Esophagus squamous epithelium (tissue), 4 donors: ENCODE measurements around the gene REXO5.

ENCODE experiments used
- CTCF ChIP-seq, 6 experiments: fragments of 450-650 bp in 4 of 6; fragments of 200-600 bp in 2 of 6; sonication (generic) in 2 of 6; IDR thresholded peaks; one replicate each; pipeline ENCODE4 v1.5.1; 2016 to 2019; ENCODE audit warnings: antibody characterized with exemption in 6 of 6, mild to moderate bottlenecking in 4 of 6, moderate library complexity in 4 of 6
- POLR2A ChIP-seq, 4 donors: fragments of 450-650 bp; IDR thresholded peaks; one replicate each; pipeline ENCODE4 v1.6.1; 2017; ENCODE audit warnings: antibody characterized with exemption in 4 of 4, mild to moderate bottlenecking in 4 of 4, moderate library complexity in 3 of 4

- TF ChIP-seq POLR2A (IDR thresholded peaks at IDR 0.05) (no peak), CTCF (IDR thresholded peaks at IDR 0.05) (no peak)
Observed at GRCh38 chr16:20803561-20804214, 2.6 kb upstream of the REXO5 start.
